Urinary bladder (tissue), 4 donors: ENCODE results near the gene RXRA. TPM values are rescaled to one million over a fixed set of nuclear protein-coding genes. Genes with fewer than 3 reads are reported as not detected.
A peak's percentile ranks its signal among the peaks of the same experiment; 100 is the strongest.

Source experiments
- DNase-seq: peaks from one replicate; pipeline ENCODE4 v3.0.0-alpha.2; 2015; ENCODE audit errors: extremely low spot score
- H3K27ac ChIP-seq: one replicate; pipeline ENCODE4 v1.5.1; 2013; ENCODE audit warnings: low read depth, mild to moderate bottlenecking, moderate library complexity
- H3K36me3 ChIP-seq: one replicate; pipeline ENCODE4 v1.6.1; 2013; ENCODE audit warnings: mild to moderate bottlenecking, moderate library complexity; ENCODE audit not compliant: insufficient read depth
- H3K4me1 ChIP-seq: one replicate; pipeline ENCODE4 v1.6.1; 2013; ENCODE audit warnings: mild to moderate bottlenecking, moderate library complexity; ENCODE audit not compliant: insufficient read depth
- H3K4me3 ChIP-seq: one replicate; pipeline ENCODE4 v1.5.1; 2013; ENCODE audit warnings: low read depth, low read length
- WGBS: extraction: QIAGEN DNeasy Blood & Tissue Kit; methylation state at CpG from one replicate; pipeline ENCODE4 v1.1.7; 2013; 5-methylcytosine and 5-hydroxymethylcytosine counted together
- polyA plus RNA-seq: library from polyadenylated mRNA; stranded (reverse); fragments of 200-250 nt; gene quantifications from one replicate; pipeline ENCODE4 v1.2.3, GENCODE V29; 2013
- total RNA-seq: library from RNA; depleted of rRNA; stranded (reverse); fragments of >200 nt; gene quantifications from one replicate; pipeline ENCODE4 v1.2.3, GENCODE V29; 2014
- donor health status: healthy with polysubstance abuse.
- donor health status: healthy.

RXRA gene
- total and polyA plus RNA-seq, 2 donors, result 19.7 to 70.6 TPM

DNA sequence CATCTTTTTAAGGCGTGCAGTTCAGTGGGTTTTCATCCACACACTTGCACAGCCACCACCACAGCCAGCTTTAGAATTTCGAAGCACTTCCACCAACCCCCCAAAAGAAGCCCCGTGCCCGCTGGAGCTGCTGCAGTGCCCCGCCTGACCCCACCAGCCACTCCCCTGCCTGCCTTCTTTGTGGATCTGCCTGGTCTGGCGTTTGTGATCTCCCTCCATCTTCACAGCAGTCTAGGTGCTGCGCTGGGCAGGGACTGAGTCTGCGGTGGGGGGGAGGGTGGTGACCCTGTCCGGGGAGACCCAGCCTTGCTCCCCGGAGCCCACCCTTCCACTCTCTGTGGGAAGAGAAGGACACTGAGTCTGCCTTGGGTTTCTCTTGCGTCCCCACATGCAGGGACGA is 40.8 kb downstream of the RXRA start:
- Histone ChIP-seq H3K36me3 (no peaks in the 10 kb centered on the region), H3K4me1 (no peaks in the 10 kb centered on the region), H3K27ac (no peak overlapping the region), H3K4me3 (no peak overlapping the region)
- WGBS, result 79% methylated on average over 12 of the region's 12 CpGs
- DNase-seq, result no peak

DNA sequence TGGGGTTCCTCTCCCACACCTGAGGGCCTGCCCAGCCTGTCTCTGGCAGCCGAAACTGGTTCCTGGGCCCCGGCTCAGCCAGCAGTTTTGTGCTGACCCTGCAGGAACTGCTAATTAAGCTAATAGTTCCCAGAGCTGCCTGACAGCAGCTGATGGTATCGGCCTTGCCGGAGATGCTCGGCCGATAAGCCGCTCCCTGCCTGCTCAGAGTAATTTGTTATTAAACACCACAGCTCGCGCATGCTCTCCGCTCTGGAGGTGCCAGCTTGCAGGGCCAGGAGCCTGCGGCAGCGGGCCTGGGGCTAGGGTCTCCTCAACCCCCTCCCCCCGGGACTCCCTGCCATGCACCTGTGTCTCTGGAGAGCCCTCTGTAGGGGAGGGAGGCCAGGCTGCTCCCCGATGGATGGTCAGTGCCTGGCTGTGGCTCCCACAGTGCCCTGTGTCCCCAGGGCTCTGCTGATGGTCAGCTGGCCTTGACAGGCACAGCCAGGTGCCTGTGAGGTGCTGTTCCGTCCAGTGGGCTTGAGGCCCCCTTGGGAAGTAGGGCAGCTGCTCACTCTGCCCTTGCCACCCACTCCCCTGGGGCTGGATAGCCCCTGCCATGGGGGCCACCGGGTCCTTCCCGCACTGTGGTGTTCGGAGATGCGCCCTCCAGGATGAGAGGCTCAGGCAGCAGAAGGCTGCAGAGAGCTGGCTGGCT is 41.7 kb downstream of the RXRA start:
- Histone ChIP-seq H3K36me3 (no peaks in the 10 kb centered on the region), H3K4me1 (no peaks in the 10 kb centered on the region), H3K4me3 (no peak overlapping the region), H3K27ac (no peak overlapping the region)
- 78% methylated on average over 19 of the region's 19 CpGs for WGBS
- no peak for DNase-seq

DNA sequence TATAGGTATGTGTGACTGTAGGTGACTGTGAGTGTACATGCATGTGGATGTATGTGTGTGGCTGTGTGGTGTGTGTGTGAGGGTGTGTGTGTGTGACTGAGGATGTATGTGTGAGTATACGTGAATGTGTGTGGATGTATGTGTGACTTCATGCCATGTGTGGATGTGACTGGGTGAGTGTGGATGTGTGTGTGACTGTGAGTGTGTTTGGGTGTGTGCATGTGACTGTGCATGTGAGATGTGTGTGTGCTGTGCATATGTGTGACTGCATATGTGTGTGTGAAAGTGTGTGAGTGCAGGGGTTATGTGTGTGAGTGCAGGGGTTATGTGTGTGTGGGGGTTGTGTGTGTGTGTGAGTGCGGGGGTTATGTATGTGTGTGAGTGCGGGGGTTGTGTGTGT is 42.3 kb downstream of the RXRA start:
- no peak overlapping the region for H3K27ac ChIP-seq
- no peak overlapping the region for H3K4me3 ChIP-seq
- WGBS, result 86% methylated on average over 3 of the region's 3 CpGs
- H3K36me3 ChIP-seq, result no peaks in the 10 kb centered on the region
- H3K4me1 ChIP-seq, result no peaks in the 10 kb centered on the region
- no peak for DNase-seq

DNA sequence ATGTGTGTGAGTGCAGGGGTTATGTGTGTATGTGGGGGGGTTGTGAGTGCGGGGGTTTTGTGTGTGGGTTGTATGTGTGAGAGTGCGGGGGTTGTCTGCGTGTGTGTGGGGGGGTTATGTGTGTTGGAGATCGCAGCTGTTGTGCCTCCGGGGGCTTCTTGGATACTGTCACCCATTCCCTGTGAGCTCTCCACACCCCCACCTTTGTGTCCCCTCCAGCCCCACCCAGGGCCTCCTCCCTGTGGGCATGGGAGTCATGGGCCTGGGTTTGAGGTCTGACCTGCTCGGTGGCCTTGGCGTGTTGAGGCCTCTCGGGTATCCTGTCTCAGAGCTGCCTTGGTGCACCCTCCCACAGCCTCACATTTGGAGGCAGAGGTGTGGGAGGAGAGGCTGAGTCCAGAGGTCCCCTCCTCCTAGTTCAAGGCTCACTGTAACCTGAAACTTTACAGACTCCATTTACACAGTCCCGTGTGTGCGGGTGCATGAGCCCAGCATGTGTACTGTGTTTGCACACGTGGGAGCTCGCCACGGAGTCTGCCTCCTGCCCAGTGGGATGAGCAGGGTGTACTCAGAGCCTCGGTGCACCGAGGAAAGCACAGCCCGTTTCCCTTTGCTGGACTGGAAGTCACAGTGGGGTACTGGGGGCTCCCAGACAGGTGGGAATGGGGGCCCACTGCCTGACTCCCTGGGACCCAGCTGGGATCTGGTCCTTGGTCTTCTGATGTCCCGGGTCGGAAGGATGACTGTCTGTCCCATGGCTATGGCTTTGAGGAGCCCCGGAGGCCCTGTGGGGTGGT is 43.4 kb downstream of the RXRA start:
- 83% methylated on average over 19 of the region's 19 CpGs for WGBS
- Histone ChIP-seq H3K36me3 (no peaks in the 10 kb centered on the region), H3K27ac (no peak overlapping the region), H3K4me3 (no peak overlapping the region), H3K4me1 (no peaks in the 10 kb centered on the region)
- no peak for DNase-seq

DNA sequence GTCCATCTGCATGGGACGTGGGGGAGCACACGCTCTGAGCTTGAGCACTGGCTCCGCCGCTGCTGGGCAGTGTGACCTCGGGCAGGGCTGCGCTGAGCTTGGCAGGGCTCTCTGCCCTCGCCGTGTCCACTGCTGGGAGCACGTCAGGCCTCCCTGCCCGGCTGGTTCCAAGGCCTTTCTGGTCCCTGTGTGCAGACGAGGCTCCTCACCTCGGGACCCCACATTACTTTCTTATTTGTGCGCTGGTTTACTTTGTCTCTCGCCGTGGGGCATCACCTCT is 43.9 kb downstream of the RXRA start:
- DNase-seq, result no peak
- no peaks in the 10 kb centered on the region for H3K36me3 ChIP-seq
- H3K27ac ChIP-seq, result no peak overlapping the region
- 83% methylated on average over 15 of the region's 15 CpGs for WGBS
- no peak overlapping the region for H3K4me3 ChIP-seq
- no peaks in the 10 kb centered on the region for H3K4me1 ChIP-seq

- Histone ChIP-seq H3K4me1 (no peaks in the 10 kb centered on the region), H3K4me3 (no peak overlapping the region), H3K36me3 (no peaks in the 10 kb centered on the region), H3K27ac (peak overlapping the region; percentile 28)
- no peak for DNase-seq
- WGBS, result 93% methylated on average over 16 of the region's 16 CpGs
These were observed 44.4 kb downstream of the RXRA start for GRCh38 chr9:134370638-134371037.

DNA sequence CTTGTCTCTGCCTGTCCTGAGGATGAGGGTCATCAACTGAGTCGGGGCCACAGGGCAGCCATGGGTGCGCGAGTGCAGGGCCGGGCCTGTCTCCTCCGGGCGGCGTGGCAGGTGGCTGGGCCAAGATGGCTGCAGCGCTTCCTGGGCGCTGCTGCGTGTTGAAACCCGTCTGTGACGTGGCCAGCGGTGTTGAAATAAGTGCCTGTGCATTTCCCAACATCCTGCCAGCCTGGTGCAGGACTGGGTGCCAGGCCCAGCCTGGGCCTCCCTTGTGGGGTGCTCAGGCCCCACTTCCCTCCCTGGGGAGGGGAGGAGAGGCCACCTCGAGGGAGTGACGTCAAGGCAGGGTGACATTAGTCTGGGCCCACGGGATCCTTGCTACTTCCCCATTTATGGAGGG is 45.5 kb downstream of the RXRA start:
- no peak overlapping the region for H3K4me3 ChIP-seq
- no peak for DNase-seq
- 85% methylated on average over 16 of the region's 16 CpGs for WGBS
- peak overlapping the region; percentile 91 for H3K27ac ChIP-seq
- no peaks in the 10 kb centered on the region for H3K4me1 ChIP-seq
- H3K36me3 ChIP-seq, result no peaks in the 10 kb centered on the region

- DNase-seq, result no peak
- WGBS, result 79% methylated on average over 16 of the region's 16 CpGs
- no peaks in the 10 kb centered on the region for H3K4me1 ChIP-seq
- peak overlapping the region; percentile 91 for H3K27ac ChIP-seq
- no peak overlapping the region for H3K4me3 ChIP-seq
- H3K36me3 ChIP-seq, result no peaks in the 10 kb centered on the region
These were observed 46.5 kb downstream of the RXRA start for GRCh38 chr9:134372581-134373267.

- Histone ChIP-seq H3K36me3 (no peaks in the 10 kb centered on the region), H3K4me1 (no peaks in the 10 kb centered on the region), H3K4me3 (no peak overlapping the region), H3K27ac (peak overlapping the region; percentile 66)
- DNase-seq, result no peak
- 80% methylated on average over 13 of the region's 13 CpGs for WGBS
These were observed 47.0 kb downstream of the RXRA start for GRCh38 chr9:134373269-134373668.

DNA sequence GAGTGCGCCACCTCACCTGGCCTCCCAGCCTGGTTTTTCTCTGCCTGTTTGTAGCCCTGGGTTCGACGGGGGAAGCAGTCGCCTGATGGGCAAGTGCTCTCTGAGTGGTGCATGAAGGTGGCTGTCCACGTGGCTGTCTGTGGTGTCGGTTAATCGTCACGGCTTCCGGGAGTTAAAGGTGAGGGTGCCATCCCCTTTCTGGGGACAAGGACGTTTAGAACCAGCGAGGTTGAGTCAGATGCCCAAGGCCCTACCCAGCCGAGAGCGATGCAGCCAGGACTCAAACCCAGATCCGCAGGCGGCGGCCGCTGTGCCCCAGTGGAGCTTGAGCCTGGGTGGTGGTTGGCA is 47.7 kb downstream of the RXRA start:
- no peaks in the 10 kb centered on the region for H3K36me3 ChIP-seq
- H3K27ac ChIP-seq, result peak overlapping the region; percentile 79
- H3K4me3 ChIP-seq, result no peak overlapping the region
- WGBS, result 91% methylated on average over 17 of the region's 17 CpGs
- H3K4me1 ChIP-seq, result no peaks in the 10 kb centered on the region
- DNase-seq, result no peak

- H3K4me3 ChIP-seq, result no peak overlapping the region
- H3K4me1 ChIP-seq, result no peaks in the 10 kb centered on the region
- peak overlapping the region; percentile 79 for H3K27ac ChIP-seq
- DNase-seq, result no peak
- WGBS, result 80% methylated on average over 21 of the region's 21 CpGs
- no peaks in the 10 kb centered on the region for H3K36me3 ChIP-seq
These were observed 48.2 kb downstream of the RXRA start for GRCh38 chr9:134374301-134375010.

DNA sequence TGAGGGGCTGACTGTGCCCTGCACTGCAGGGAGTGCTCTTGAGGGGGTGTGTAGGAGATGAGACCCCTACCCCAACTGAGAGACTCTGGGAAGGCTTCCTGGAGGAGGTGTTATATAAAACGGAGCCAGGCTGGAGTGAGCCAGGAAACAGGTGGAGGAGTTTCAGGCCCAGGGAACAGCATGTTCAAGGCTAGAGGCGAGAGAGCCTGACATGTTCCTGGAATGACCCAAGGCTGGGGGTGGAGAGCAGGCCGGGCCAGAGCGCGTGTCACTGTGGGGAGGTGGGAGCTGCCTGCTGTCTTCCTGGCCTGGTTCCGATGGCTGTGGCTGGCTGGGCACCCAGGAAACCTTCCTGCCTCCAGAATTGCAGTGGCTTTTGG is 48.7 kb downstream of the RXRA start:
- no peak overlapping the region for H3K4me3 ChIP-seq
- no peak for DNase-seq
- H3K36me3 ChIP-seq, result no peaks in the 10 kb centered on the region
- H3K4me1 ChIP-seq, result no peaks in the 10 kb centered on the region
- H3K27ac ChIP-seq, result peak overlapping the region; percentile 79
- 16% methylated on average over 6 of the region's 6 CpGs for WGBS

DNA sequence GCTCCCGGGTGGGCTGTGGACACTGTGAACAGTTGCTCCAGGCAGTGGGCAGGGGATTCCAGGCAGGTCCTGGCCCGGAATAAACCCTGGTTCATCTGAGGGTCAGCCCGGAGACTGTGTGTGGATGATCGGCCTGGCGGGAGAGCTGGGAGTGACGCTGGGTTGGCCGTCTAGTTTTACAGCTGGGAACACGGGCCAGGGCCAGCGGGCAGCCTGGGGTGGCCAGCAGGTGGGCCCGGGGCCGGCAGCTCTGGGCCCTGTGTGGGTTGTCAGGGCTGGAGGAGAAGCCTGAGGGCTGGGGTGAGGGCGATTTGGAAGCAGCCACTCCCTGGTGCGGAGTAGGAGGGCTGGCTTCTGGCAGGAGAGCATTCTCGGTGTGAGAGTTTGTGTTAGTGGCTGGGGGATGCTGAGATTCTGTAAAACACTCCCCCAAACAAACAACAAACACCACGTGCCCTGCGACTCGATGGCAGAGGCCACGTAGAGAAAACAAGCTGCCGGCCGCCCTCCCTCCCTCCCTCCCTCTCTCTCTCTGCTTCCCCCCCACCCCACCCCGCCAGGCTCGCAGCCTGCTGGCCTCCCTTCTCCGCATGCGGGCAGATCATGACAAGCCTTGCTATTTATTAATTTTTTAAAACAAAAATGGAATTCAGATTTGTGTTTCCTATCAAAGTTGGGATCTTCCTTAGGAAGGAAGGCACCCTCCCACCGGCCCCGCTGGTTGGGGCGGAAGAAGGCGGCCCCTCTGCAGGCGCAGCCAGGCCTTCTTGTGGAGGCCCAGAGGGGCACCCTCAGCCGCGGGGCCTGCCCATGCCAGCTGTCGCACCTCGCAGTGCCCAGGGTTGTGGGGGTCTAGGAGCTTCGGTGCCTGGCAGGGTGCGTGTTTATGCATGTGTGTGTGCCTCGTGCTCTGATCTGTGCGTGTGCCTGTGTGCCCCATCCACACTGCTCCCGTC is 49.5 kb downstream of the RXRA start:
- WGBS, result 18% methylated on average over 38 of the region's 38 CpGs
- Histone ChIP-seq H3K4me1 (no peaks in the 10 kb centered on the region), H3K4me3 (no peak overlapping the region), H3K27ac (peak overlapping the region; percentile 87), H3K36me3 (no peaks in the 10 kb centered on the region)
- peak; percentile 77 for DNase-seq
